MG63 (cell line): ENCODE data around the gene PRKG2. TPM values are rescaled to one million over a fixed set of nuclear protein-coding genes. Genes with fewer than 3 reads are reported as not detected.

Source experiments
- DNase-seq: peaks from one replicate; pipeline ENCODE4 v3.0.0-alpha.2; 2020
- H3K27me3 ChIP-seq: fragments of 250-450 bp; sonication (Bioruptor Pico); 2 replicates; pipeline ENCODE4 v1.5.1; 2020; ENCODE audit warnings: mild to moderate bottlenecking, moderate library complexity
- H3K36me3 ChIP-seq: fragments of 250-450 bp; sonication (Bioruptor Pico); 2 replicates; pipeline ENCODE4 v1.5.1; 2020; ENCODE audit warnings: mild to moderate bottlenecking, moderate library complexity
- H3K4me3 ChIP-seq: fragments of 250-450 bp; sonication (Bioruptor Pico); 2 replicates; pipeline ENCODE4 v1.5.1; 2020; ENCODE audit warnings: mild to moderate bottlenecking, moderate library complexity
- H3K9me3 ChIP-seq: fragments of 250-450 bp; sonication (Bioruptor Pico); 2 replicates; pipeline ENCODE4 v1.5.1; 2020; ENCODE audit warnings: mild to moderate bottlenecking, moderate library complexity
- total RNA-seq: library from RNA; depleted of rRNA; stranded (reverse); fragments of >200 nt; shearing (Covaris generic); gene quantifications from 2 replicates; pipeline ENCODE4 v1.2.3, GENCODE V29; 2014; ENCODE audit warnings: low replicate concordance

The PRKG2 gene
- total RNA-seq, 1 experiment from 2014 or later: 2.0 TPM

GRCh38 chr4:81085979-81086378 lies 129.0 kb downstream of the PRKG2 start:
- Histone ChIP-seq H3K36me3 (no peaks in the 10 kb centered on the region), H3K4me3 (no peak overlapping the region), H3K9me3 (no peaks in the 10 kb centered on the region), H3K27me3 (no peaks in the 10 kb centered on the region)
- no peak for DNase-seq

GRCh38 chr4:81085291-81085690 lies 129.7 kb downstream of the PRKG2 start:
- Histone ChIP-seq H3K27me3 (no peaks in the 10 kb centered on the region), H3K4me3 (no peak overlapping the region), H3K36me3 (no peaks in the 10 kb centered on the region), H3K9me3 (no peaks in the 10 kb centered on the region)
- DNase-seq: peak; percentile 41

GRCh38 chr4:81084634-81085033 lies 130.4 kb downstream of the PRKG2 start:
- no peak for DNase-seq
- no peaks in the 10 kb centered on the region for H3K27me3 ChIP-seq
- no peak overlapping the region for H3K4me3 ChIP-seq
- no peaks in the 10 kb centered on the region for H3K9me3 ChIP-seq
- H3K36me3 ChIP-seq: no peaks in the 10 kb centered on the region

- no peak overlapping the region for H3K4me3 ChIP-seq
- no peaks in the 10 kb centered on the region for H3K9me3 ChIP-seq
- peak; percentile 6 for DNase-seq
- no peaks in the 10 kb centered on the region for H3K36me3 ChIP-seq
- no peaks in the 10 kb centered on the region for H3K27me3 ChIP-seq
Observed at GRCh38 chr4:81084029-81084428, 131.0 kb downstream of the PRKG2 start.

GRCh38 chr4:81081156-81081555 lies 133.9 kb downstream of the PRKG2 start:
- Histone ChIP-seq H3K9me3 (no peaks in the 10 kb centered on the region), H3K27me3 (no peaks in the 10 kb centered on the region), H3K4me3 (no peak overlapping the region), H3K36me3 (no peaks in the 10 kb centered on the region)
- no peak for DNase-seq

GRCh38 chr4:81071013-81071412 lies 144.0 kb downstream of the PRKG2 start:
- Histone ChIP-seq H3K4me3 (no peak overlapping the region), H3K9me3 (no peaks in the 10 kb centered on the region), H3K36me3 (no peaks in the 10 kb centered on the region), H3K27me3 (no peaks in the 10 kb centered on the region)
- no peak for DNase-seq

- Histone ChIP-seq H3K4me3 (no peak overlapping the region), H3K27me3 (no peaks in the 10 kb centered on the region), H3K9me3 (no peaks in the 10 kb centered on the region), H3K36me3 (no peaks in the 10 kb centered on the region)
- DNase-seq: peak; percentile 41
Observed at GRCh38 chr4:81069706-81070331, 145.2 kb downstream of the PRKG2 start.

- no peak for DNase-seq
- Histone ChIP-seq H3K36me3 (no peaks in the 10 kb centered on the region), H3K9me3 (no peaks in the 10 kb centered on the region), H3K4me3 (no peak overlapping the region), H3K27me3 (no peaks in the 10 kb centered on the region)
Observed at GRCh38 chr4:81065446-81065845, 149.6 kb downstream of the PRKG2 start.

GRCh38 chr4:81062001-81062400 lies 153.0 kb downstream of the PRKG2 start:
- no peak for DNase-seq
- no peak overlapping the region for H3K4me3 ChIP-seq
- H3K9me3 ChIP-seq: no peaks in the 10 kb centered on the region
- no peaks in the 10 kb centered on the region for H3K27me3 ChIP-seq
- no peaks in the 10 kb centered on the region for H3K36me3 ChIP-seq

GRCh38 chr4:81061344-81061730 lies 153.7 kb downstream of the PRKG2 start:
- no peaks in the 10 kb centered on the region for H3K36me3 ChIP-seq
- H3K27me3 ChIP-seq: no peaks in the 10 kb centered on the region
- no peak overlapping the region for H3K4me3 ChIP-seq
- no peak for DNase-seq
- H3K9me3 ChIP-seq: no peaks in the 10 kb centered on the region

GRCh38 chr4:81060587-81061343 lies 154.3 kb downstream of the PRKG2 start:
- H3K36me3 ChIP-seq: no peaks in the 10 kb centered on the region
- no peak overlapping the region for H3K4me3 ChIP-seq
- no peaks in the 10 kb centered on the region for H3K9me3 ChIP-seq
- no peak for DNase-seq
- no peaks in the 10 kb centered on the region for H3K27me3 ChIP-seq

GRCh38 chr4:81058621-81059020 lies 156.4 kb downstream of the PRKG2 start:
- Histone ChIP-seq H3K27me3 (no peaks in the 10 kb centered on the region), H3K4me3 (no peak overlapping the region), H3K9me3 (no peaks in the 10 kb centered on the region), H3K36me3 (no peaks in the 10 kb centered on the region)
- no peak for DNase-seq

- H3K27me3 ChIP-seq: no peaks in the 10 kb centered on the region
- H3K9me3 ChIP-seq: no peaks in the 10 kb centered on the region
- no peaks in the 10 kb centered on the region for H3K36me3 ChIP-seq
- DNase-seq: peak; percentile 5
- H3K4me3 ChIP-seq: no peak overlapping the region
Observed at GRCh38 chr4:81052119-81053068, 162.6 kb downstream of the PRKG2 start.

GRCh38 chr4:81049907-81050306 lies 165.1 kb downstream of the PRKG2 start:
- Histone ChIP-seq H3K9me3 (no peaks in the 10 kb centered on the region), H3K4me3 (no peak overlapping the region), H3K27me3 (no peaks in the 10 kb centered on the region), H3K36me3 (no peaks in the 10 kb centered on the region)
- DNase-seq: no peak

GRCh38 chr4:81049330-81049729 lies 165.7 kb downstream of the PRKG2 start:
- no peaks in the 10 kb centered on the region for H3K36me3 ChIP-seq
- no peak for DNase-seq

GRCh38 chr4:81042578-81043365 lies 172.2 kb downstream of the PRKG2 start:
- DNase-seq: no peak

More at GRCh38 chr4:81049330-81049729, 165.7 kb downstream of the PRKG2 start:
- H3K9me3 ChIP-seq: no peaks in the 10 kb centered on the region
- no peaks in the 10 kb centered on the region for H3K27me3 ChIP-seq
- H3K4me3 ChIP-seq: no peak overlapping the region

More at GRCh38 chr4:81042578-81043365, 172.2 kb downstream of the PRKG2 start:
- H3K36me3 ChIP-seq: no peaks in the 10 kb centered on the region
- H3K27me3 ChIP-seq: no peaks in the 10 kb centered on the region
- H3K4me3 ChIP-seq: no peak overlapping the region
- H3K9me3 ChIP-seq: no peaks in the 10 kb centered on the region
